ENCODE measurements around the gene STXBP6.
"Not testable (repeated sequence)": the region's sequence is repeated elsewhere in the genome, so short reads cannot be mapped to it uniquely, and the experiment has no call there.

STXBP6 gene

DNA sequence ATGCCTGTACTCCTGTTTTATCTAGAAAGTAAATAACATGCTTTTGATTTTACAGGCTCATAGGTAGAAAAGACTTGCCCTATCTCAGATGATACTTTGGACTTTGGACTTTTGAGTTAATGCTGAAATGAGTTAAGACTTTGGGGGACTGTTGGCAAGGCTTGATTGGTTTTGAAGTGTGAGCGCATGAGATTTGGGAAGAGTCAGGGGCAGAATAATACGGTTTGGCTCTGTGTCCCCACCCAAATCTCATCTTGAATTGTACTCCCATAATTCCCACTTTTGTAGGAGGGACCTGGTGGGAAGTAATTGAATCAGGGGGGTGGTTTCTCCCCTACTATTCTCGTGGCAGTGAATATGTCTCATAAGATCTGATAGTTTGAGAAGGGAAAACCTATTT is 259.8 kb downstream of the STXBP6 start:
- no peak for DNase-seq

GRCh38 chr14:24789378-24789884 is 260.5 kb downstream of the STXBP6 start:
- no peak for DNase-seq

GRCh38 chr14:24785698-24786097 is 264.2 kb downstream of the STXBP6 start:
- DNase-seq = no peak

- DNase-seq = no peak
Measured at GRCh38 chr14:24784981-24785380, 265.0 kb downstream of the STXBP6 start.

DNA sequence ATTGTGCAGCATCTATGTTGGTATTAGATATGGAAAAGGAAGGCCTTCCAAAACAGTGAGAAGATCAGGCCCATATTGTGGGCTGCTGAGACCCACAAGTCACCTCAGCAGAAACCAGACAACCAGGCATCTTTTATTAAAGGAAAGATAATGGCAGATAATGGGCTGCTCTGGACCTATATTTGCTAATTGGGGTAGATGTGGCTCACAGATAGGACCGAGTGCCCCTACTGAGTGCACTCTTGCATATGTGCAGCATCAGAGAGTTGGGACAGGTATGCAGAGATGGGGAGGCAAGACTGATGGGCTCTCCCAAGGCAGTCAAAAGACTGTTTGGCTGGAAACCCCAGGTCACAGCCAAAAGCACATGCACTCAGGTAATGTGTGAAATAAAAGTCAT is 266.2 kb downstream of the STXBP6 start:
- no peak for DNase-seq

DNA sequence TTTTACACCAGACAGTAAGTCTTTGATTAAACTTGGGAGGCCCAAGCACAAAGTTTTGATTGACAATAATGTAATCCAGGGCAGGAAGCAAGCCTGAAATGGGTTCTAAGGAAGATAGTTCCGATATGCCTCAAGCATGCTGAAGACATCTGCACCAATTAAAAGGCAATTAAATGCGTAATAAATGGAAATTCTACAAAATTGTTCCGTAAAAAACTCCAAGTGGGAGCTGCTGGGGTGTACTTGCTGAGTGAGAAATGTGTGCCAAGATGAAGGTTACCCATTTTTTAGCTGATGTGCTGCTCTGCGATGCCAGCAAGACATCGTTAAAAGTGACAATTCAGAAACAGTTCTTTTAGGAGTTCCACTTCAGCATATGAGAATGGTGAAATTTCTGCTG is 269.7 kb downstream of the STXBP6 start:
- no peak for DNase-seq

DNA sequence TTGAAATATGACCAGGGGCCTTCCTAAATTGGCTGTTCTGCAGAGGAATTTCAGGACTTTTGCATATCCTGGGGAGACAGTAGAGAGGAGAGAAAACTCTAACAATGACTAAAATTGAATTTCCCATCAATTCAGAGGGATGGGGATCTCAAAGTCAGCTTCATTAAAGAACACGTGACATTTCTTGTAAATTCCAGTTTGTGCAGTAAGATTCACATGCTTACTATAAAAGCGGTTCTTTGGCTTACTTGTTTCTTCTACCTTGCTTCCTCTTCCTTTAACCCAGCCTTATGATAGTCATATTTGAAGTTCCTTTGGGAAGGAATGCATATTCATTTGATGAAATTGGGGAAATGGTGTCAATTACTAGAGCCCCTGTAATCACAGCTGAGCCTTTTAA is 272.3 kb downstream of the STXBP6 start:
- DNase-seq = no peak

DNA sequence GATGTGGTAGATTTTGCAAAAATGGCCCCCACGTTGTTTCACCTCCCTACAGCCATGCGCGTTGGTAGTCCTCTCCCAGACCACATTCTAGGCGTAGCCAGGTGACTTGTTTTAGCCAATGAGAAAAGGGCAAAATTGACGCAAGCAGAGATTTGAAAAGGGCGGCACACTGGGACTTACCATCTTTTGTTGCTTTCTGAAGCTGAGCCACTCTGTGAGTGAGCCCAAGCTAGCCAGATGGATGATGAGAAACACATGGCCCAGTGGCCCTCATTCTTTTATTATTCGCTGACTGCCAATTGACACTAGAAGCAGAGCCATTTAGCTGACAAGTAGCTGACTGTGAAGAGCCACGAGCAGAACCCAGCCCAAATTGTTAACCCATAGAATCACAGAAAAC is 274.0 kb downstream of the STXBP6 start:
- no peak for DNase-seq

DNA sequence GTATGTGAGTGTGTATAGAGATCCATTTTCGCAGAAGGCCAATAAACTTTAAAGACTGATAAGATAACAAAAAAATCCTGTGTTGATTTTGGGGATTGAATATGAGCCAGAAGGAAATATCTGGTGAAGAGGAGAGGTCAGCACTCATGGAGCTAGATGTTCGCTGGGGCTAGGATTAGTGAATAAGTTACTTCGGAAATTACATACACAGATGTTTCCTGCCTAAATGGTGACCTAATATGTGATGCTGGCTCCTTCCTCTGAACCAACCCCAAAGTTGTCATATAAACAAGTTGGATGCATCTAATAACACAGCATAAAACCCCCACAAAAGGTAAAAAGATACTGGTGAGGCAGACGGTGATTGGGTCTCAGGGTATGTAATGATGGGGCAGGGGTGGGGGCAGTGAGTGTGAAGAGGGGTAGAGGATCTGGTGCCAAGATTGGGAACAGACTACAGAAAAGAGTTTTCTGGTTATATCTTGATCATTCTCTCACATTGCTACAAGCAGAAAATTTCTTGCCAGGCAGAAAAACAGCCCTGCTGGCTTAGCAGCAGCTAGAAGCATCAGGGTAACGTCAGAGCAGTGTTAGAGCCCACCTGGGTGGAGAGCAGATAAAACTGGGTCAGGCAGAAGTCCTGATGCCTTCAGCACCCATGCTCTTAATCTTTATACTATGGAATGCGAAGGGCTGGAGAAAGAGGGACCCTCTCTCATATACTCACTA is 275.6 kb downstream of the STXBP6 start:
- no peak for DNase-seq

DNA sequence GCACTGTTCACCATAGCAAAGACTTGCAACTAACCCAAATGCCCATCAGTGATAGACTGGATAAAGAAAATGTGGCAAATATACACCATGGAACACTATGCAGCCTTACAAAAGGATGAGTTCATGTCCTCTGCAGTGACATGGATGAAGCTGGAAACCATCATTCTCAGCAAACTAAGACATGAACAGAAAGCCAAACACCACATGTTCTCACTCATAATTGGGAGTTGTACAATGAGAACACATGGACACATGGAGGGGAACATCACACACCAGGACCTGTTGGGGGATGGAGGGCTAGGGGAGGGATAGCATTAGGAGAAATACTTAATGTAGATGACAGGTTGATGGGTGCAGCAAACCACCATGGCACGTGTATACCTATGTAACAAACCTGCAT is 276.4 kb downstream of the STXBP6 start:
- DNase-seq = not testable (repeated sequence)

GRCh38 chr14:24766434-24766833 is 283.5 kb downstream of the STXBP6 start:
- DNase-seq = no peak

GRCh38 chr14:24761141-24761540 is 288.8 kb downstream of the STXBP6 start:
- no peak for DNase-seq
